Bone marrow (tissue), 2 donors: ENCODE measurements around the gene DCAF6.

Experiments
- DNase-seq, 2 donors: peaks; one replicate each; lab custom pipeline; 2025; lab: John Stamatoyannopoulos, UW

DCAF6 gene

DNA sequence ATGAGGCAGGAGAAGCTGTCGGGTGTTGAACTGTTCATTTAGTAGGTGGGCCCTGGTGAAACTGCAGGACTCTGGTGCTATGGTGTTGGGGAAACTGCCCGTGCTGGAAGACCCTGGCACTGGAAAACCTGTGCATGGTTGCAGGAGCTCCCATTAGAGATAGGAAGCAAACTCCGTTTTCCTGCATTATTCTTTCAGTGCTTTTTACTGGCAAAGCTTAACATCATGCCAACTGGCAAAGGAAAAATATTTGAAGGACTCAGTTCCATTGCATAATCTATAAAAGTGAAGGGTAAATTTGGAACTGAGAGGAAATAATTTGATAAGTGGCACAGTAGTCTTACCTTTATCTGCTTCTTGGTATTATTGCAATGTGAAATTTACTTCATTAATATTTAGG, 32.1 kb downstream of the DCAF6 start:
- DNase-seq = no peak

DNA sequence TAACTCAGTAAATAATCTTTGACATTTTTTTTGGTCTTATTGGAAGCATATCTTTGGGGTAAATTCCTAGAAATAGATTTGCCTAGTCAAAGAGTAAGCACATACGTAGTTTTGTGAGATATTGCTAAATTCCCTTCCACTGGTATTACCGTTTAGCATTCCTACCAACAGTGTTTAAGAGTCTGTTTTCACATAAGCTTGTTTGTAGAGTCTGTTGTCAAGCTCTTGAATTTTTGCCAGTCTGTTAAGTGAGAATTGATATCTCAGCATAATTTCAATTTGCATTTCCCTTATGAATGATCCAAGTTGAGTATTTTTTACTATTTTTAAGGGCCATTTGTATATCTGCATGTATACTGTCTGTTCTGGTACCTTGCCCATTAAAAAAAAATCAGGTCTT, 37.3 kb downstream of the DCAF6 start:
- DNase-seq = no peak

DNA sequence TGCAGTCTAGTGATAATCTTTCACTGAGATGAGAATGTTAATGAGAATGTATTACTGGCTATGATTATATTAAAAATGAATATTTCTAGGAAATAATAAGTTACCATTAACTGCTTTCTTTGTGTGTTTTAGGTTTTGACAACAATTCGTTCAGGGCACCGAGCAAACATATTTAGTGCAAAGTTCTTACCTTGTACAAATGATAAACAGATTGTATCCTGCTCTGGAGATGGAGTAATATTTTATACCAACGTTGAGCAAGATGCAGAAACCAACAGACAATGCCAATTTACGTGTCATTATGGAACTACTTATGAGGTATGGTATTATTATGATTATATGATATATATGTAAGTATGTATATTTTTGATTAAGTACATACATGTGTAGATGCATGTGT, 38.2 kb downstream of the DCAF6 start:
- DNase-seq = no peak

DNA sequence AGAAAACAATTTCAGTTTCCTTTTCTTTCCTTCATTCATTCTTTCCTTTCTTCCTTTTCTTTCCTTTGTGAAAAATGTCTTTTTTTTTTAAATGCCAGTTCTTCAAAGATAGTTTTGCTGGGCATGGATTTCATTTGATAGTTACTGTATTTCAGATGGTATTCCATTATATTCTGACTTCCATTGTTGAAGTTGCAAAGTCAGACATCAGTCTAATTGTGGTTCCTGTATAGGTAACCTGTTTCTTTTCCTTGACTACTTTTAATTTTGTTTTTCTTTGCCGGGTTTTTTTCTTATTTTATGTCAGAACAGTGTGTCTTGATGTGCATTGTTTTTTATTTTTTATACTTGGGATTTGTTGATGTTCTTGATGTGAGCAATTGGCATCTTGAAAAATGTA, 40.8 kb downstream of the DCAF6 start:
- DNase-seq = no peak

DNA sequence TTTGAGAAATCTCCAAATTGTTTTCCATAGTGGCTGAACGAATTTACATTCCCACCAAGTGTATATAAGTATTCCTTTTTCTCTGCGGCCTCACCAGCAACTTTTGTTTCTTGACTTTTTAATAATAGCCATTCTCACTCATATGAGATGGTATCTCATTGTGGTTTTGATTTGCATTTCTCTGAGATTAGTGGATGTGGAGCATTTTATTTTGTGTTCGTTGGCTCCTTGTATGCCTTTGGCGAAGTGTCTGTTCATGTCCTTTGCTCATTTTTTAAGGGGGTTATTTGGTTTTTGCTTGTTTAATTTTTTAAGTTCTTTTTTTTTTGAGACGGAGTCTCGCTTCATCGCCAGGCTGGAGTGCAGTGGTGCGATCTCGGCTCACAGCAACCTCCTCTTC, 45.5 kb downstream of the DCAF6 start:
- DNase-seq = no peak

DNA sequence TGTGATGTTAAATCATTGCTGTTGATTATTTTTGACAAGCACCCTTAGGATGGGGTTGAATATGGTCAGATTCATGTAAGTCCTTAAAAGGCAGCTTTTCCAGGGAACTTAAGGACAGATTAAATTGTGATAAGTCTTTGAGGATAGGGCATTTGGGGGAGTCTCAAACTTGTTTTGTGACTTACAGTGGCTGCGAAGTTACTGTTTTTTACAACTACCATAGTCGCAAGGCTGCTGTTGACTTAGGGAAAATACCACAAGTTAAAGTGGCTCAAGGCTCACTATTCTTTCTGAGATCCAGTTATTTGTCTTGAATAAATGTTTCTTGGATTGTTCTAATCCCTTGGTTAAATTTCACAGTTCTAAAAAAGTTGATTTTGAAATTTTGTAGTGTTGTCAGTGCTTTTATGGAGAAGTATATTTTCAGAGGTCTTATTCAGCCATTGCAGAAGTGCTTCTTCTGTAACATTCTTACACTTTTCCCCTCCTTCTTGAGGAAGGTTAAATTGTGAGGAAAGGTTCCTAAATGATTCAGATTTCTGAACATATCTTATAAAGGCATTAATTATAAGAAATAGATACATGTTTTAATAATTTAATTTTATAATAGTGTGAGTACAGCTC, 47.4 kb downstream of the DCAF6 start:
- no peak for DNase-seq

DNA sequence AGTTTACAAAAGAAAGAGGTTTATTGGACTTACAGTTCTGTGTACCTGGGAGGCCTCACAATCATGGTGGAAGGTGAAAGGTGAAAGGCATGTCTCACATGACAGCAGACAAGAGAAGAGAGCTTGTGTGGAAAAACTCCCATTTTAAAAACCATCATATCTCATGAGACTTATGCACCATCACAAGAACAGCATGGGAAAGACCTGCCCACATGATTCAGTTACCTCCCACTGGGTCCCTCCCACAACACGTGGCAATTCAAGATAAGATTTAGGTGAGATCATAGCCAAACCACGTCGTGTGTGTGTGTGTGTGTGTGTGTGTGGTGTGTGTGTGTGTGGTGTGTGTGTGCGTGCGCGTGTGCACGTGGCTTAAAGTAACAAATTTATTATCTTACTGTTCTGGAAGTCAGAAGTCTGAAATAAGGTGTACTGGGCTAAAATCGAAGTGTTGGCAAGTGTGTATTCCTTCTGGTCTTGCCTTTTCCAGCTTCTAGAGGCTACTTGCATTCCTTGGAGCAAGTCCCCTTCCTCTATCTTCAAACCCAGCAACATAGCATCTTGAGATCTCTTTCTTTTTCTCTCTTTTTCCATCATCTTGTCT, 48.5 kb downstream of the DCAF6 start:
- DNase-seq = no peak

DNA sequence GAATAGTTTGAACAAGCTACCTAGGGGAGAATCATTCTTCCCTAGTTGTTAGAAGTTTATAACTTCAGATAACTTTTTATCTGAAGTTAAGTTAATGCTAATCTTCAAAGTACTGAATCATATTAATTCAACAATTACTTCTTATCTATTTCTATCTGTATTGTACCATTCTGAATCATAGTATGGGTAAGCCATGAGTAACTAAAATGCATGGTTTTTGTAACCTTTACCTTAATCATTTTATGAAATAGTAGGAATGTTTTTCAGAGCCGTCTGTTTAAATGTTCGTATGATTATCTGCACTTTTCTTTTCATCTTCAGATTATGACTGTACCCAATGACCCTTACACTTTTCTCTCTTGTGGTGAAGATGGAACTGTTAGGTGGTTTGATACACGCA, 50.7 kb downstream of the DCAF6 start:
- DNase-seq = no peak

DNA sequence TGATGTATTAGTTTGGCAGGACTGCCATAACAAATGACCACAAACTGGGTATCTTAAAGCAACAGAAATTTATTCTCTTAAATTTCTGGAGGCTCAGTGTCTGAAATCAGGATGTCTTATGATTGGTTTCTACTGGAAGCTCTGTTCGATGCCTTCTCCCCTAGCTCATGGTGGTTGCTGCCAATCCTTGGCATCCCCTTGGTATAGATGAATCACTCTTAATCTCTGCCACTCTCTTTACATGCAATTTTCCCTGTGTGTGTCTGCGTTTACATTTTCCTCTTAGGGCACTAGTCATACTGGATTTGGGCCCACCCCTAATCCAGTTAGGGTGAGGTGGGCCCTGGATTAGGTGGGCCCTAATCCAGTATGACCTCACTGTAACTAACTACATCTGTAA, 55.1 kb downstream of the DCAF6 start:
- no peak for DNase-seq

DNA sequence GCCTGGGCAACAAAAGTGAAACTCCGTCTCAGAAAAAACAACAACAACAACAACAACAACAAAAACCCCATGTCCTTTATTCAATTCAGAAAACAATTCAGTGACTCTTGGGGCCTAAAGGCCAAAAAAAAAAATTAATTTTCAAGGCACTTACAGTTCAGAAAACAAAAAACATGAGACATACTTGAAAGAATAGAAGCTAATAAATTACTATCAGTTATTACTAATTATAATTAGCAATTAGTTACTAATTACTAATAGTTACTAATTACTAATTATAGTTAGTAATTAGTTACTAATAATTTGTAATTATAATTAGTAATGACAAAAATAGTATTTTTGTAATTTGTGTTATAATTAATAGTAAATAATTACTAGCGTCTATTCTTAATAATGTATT, 57.2 kb downstream of the DCAF6 start:
- no peak for DNase-seq

DNA sequence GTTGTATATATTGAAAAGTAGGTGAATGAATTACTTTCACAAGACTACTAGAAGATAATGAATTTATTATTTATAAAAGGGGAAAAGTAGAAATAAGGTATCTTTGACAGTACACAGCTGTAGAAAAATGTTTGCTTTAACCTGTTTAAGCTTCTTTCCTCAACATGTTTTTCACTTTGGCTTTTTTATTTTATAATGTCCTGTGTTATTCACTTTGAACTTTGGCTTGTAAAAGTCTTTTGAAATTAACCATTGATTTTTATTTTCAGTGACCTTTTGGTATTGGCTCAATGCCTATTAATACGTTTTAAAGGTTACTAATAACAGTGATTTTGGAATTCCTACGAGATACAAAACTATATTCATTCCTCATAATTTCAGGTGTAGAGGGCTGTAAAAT, 58.1 kb downstream of the DCAF6 start:
- DNase-seq = no peak

DNA sequence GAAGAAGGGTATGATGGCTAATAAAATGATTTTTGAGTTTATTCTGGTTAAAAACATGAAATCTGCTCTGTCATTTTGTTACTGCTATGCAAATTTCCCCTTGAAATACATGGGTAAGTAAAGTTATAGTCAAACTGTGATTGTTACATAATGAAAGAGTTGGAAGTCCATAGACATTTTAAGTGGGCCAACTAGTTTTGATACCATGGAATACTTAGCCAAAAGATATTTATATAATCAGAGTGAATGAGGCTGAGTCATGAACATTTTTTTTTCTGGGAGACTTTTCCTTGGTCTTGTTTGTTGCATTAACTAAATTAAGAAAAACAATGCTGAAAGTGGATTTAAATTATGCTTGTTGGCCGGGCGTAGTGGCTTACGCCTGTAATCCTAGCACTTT, 58.6 kb downstream of the DCAF6 start:
- DNase-seq = no peak

DNA sequence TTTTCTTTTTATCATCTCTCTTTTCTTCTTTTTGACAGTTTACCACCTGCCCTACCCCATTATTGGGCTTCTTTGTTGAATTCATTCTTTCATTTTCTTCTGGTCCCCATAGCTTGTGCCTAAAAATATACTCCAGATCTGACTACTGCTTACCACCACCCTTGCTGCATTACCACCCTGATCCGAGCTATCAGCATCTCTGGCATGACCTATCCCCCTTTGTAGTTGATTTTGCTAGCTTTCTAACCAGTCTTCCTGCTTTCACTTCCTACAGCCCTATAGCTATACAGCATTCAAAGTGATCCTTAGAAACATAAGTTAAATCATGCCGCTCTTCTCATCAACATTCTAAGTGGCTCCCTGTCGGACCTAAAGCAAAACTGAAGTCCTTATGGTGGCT, 59.8 kb downstream of the DCAF6 start:
- no peak for DNase-seq

DNA sequence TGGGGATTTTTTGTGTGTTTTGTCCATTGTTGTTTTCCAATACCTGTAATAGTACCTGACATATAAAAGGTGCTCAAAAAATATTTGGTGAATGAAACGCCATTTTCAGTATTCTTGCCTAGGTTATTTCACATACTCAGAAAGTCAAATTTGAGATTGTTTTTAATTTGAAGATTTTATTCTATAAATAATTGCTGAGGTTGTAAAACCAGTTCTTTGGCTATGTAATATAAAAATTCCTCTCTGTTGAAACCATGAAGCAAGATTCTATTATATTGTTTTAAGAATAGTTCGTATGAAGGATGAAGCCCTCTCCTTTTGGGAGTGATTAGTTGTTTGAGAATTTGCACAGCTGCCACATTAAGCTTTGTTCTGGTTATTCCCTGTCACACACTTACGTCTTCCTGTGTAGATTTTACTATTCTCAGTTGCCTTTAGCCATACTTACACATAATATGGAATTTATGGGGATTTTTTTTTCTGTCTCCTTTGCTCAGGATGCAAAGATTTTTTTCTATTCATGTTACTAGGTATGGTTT, 60.6 kb downstream of the DCAF6 start:
- DNase-seq = no peak

DNA sequence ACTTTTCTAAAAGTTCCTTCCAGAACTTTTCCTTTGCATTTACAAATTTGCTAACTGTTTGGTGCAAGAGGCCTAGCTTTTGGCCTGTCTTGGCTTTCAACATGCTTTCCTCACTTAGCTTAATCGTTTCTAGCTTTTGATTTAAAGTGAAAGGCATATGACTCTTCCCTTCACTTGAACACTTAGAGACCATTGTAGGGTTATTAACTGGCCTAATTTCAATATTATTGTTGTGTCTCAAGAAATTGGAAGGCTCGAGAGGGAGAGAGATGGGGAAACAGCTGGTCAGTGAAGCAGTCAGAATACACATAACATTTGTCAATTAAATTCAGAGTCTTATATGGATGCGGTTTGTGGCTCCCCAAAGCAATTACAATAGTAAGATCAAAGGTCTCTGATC, 63.4 kb downstream of the DCAF6 start:
- no peak for DNase-seq

DNA sequence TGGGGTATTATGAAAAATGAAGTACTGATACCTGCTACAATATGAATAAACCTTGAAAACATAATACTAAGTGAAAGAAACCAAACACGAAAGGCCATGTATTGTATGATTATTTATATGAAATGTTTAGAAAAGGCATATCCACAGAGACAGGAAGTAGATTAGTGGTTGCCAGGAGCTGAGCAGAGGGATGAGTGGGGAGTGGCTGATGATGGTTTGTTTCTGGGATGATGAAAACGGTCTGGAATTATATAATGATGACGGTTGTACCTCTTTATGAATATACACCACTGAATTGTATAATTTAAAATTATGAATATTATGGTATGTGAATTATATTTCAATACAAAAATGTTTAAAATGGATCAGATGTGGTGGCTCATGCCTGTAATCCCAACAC, 64.2 kb downstream of the DCAF6 start:
- DNase-seq = no peak

DNA sequence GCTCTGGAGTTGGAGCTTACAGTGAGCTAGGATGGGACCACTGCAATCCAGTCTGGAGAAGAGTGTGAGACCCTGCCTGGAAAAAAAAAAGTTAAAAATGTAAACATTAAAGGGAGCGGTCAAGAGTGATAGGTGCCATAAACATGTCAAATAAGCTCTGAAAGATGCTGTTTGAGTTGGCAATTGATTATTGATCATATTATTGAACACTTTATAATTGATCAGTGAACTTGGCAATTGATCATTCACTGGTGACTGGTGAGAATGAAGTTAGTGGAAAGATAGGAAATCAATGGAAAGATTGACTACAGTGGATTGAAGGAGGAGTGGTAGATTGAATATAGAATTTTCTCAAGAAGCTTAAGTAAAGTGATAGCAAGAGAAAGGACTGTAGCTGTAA, 64.7 kb downstream of the DCAF6 start:
- no peak for DNase-seq

DNA sequence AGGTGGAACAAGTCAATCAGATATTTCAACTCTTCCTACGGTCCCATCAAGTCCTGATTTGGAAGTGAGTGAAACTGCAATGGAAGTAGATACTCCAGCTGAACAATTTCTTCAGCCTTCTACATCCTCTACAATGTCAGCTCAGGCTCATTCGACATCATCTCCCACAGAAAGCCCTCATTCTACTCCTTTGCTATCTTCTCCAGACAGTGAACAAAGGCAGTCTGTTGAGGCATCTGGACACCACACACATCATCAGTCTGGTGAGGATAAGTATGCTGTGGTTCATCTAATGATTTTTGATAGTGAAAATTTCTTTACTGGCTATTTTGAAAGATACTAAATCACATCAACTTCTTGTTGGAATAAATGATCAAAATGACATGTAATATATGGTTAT, 68.0 kb downstream of the DCAF6 start:
- DNase-seq = no peak

DNA sequence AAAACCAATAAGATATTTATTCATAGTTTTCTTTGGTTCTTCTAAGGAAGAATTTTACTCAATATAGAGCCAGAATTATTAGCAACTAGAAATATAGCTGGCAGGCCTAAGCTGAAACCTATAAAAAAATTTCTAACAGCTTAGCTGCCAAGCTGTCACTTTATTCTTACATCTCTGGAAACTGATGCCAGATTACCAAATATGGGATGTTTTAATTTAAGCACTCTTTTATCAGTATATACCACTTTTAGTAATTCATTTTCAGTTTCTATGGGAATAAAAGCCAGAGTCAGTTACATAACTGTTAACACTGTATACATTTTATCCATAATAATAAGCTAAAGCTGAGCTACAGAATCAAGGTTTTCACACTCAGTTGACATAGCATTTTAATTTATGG, 69.0 kb downstream of the DCAF6 start:
- DNase-seq = no peak

DNA sequence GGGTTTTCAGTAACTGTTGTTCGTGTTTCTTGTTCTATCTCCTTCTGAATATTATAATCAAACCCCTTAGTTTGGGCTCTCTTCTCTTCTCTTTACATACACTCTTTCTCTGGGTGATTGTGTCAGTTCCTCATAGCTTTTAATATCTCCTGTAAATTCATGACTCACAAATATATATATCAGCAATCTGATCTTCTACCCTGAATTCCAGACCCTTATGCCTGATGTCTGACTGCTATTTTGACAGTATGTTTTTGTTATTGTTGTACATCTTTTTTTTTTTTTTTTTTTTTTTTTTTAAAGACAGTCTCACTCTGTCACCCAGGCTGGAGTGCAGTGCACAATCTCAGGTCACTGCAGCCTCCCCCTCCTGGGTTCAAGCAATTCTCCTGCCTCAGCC, 71.2 kb downstream of the DCAF6 start:
- DNase-seq = no peak

DNA sequence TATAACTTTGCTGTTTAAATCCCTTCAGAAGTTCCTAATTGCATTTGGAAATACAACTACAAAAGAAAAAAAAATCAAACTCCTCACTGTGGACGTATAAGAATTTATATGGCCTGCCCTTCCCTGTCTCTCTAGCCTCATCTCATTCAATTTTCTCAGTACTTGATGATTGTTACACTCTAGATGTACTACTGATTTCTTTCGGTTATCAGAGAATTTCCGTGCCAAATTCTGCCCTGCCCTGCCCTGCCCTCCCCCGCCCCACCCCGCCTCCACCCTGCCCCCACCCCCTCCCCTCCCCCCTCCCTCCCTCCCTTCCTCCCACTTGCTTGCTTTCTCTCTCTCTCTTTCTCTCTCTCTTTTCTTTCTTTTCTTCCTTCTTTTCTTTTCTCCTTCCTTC, 72.1 kb downstream of the DCAF6 start:
- DNase-seq = no peak

DNA sequence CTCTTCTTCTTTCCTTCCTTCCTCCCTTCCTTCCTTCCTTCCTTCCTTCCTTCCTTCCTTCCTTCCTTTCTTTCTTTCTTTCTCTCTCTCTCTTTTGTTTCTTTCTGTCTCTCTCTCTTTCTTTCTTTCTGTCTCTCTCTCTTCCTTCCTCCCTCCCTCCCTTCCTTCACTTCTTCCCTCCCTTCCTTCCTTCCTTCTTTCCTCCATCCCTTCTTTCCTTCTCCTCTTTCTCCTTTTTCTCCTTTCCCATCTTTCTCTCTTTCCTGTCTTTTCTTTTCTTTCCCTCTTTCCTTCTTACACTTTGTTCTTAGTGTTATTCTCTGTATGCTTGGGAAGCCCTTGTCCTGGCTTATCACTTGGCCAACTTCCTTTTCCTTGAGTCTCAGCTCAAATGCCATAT, 72.8 kb downstream of the DCAF6 start:
- no peak for DNase-seq

DNA sequence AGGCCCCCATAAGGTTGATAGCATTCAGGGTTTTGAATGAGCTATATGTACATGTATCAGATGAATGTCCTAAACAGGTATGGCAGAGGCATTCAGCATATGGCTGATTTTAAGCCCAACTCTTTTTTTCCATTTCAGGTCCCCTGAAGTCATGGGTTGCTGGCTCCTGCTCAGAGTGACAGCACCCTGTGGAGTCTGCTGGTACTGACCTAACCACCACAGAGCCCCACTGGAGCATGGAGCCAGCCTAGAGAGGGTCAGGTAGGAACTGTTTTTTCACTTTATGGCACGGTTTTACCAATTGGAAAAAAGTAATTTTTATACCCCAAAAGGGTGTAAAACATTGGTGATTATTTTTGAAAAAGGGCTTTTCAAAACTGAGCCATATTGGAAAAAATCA, 82.9 kb downstream of the DCAF6 start:
- DNase-seq = no peak

DNA sequence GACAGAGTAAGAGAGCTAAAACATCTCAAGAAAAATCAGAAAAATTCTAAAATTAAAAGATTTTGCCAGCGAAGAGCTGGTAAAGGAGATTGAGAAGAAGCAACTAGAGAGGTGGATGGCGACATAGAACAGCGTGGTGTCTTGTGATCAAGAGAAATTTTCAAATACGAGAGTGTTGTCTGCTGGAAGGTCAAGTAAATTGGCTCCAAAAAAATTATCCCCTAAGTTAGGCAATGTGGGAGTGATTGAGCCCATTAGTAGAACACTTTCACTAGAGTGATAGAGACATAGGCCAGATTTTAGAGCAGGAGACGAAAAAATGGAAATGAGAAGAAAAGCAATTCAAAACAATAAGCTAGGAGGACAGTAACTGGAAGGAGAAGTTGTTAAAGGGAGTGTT, 94.7 kb downstream of the DCAF6 start:
- DNase-seq = no peak
